ENCODE data around the gene GARNL3.

- TF ChIP-seq CTCF (IDR thresholded peaks at IDR 0.05): no peak
- no peak for TF ChIP-seq EZH2 (IDR thresholded peaks at IDR 0.05)
- TF ChIP-seq EZH2phosphoT487 (IDR thresholded peaks at IDR 0.05): no peak
Observed at GRCh38 chr9:127346584-127346983, 82.0 kb downstream of the GARNL3 start.
